CD4-positive, alpha-beta memory T cell (primary cell): ENCODE measurements around the gene CHMP1A. TPM values are rescaled to one million over a fixed set of nuclear protein-coding genes. Genes with fewer than 3 reads are reported as not detected.
"Not testable (repeated sequence)": the region's sequence is repeated elsewhere in the genome, so short reads cannot be mapped to it uniquely, and the experiment has no call there.

Experiments
- CTCF ChIA-PET: fragments of 350-600 bp; sonication (Branson Sonifier 250); formaldehyde crosslinking; loops from one replicate; lab custom pipeline; 2021; ENCODE audit warnings: inconsistent platforms; ENCODE audit not compliant: partially characterized antibody; lab: Charles Lee
- POLR2A ChIA-PET: fragments of 350-600 bp; sonication (Branson Sonifier 250); formaldehyde crosslinking; loops from one replicate; lab custom pipeline; 2021; ENCODE audit not compliant: partially characterized antibody; lab: Charles Lee
- DNase-seq, 5 donors: peaks; one replicate each; pipeline versions ENCODE4 v3.0.0 to v3.0.0-alpha.2; 2020 to 2022; ENCODE audit warnings: mixed read lengths in 1 of 5
- H3K27ac ChIP-seq: one replicate; pipeline ENCODE4 v1.7.0; 2013; ENCODE audit warnings: low read depth, low read length
- H3K27me3 ChIP-seq: 2 replicates; pipeline ENCODE4 v1.7.0; 2013; ENCODE audit warnings: mild to moderate bottlenecking, low read length, moderate library complexity; ENCODE audit not compliant: insufficient read depth
- H3K36me3 ChIP-seq: 2 replicates; pipeline ENCODE4 v1.7.0; 2013; ENCODE audit warnings: mild to moderate bottlenecking, low read length, moderate library complexity; ENCODE audit not compliant: insufficient read depth
- H3K4me1 ChIP-seq: 2 replicates; pipeline ENCODE4 v1.7.0; 2013; ENCODE audit warnings: mild to moderate bottlenecking, low read length, moderate library complexity; ENCODE audit not compliant: insufficient read depth
- H3K4me3 ChIP-seq, 2 donors: one replicate each; pipeline ENCODE4 v1.7.0; 2013; ENCODE audit warnings: low read length in 2 of 2, mild to moderate bottlenecking in 1 of 2
- H3K9me3 ChIP-seq, 2 donors: one replicate each; pipeline ENCODE4 v1.7.0; 2013; ENCODE audit warnings: low read length in 2 of 2, control low read depth in 1 of 2; ENCODE audit not compliant: control insufficient read depth in 1 of 2
- H3K27ac Mint-ChIP-seq, 7 donors: one replicate each; pipeline ENCODE4 v1.8.0; 2020 to 2021; ENCODE audit warnings: mixed read lengths in 7 of 7, mild to moderate bottlenecking in 6 of 7, inconsistent platforms in 3 of 7, moderate library complexity in 3 of 7
- H3K27me3 Mint-ChIP-seq, 2 donors: one replicate each; pipeline ENCODE4 v1.8.0; 2020 to 2021; ENCODE audit warnings: mixed read lengths in 2 of 2
- H3K36me3 Mint-ChIP-seq, 2 donors: one replicate each; pipeline ENCODE4 v1.8.0; 2020 to 2021; ENCODE audit warnings: mixed read lengths in 2 of 2, inconsistent platforms in 1 of 2, mild to moderate bottlenecking in 1 of 2
- H3K4me1 Mint-ChIP-seq, 4 donors: one replicate each; pipeline ENCODE4 v1.8.0; 2020 to 2021; ENCODE audit warnings: mixed read lengths in 4 of 4, mild to moderate bottlenecking in 1 of 4
- H3K4me3 Mint-ChIP-seq, 8 donors: one replicate each; pipeline ENCODE4 v1.8.0; 2020 to 2021; ENCODE audit warnings: mixed read lengths in 8 of 8, mild to moderate bottlenecking in 7 of 8, moderate library complexity in 6 of 8, inconsistent platforms in 3 of 8
- H3K9me3 Mint-ChIP-seq, 8 donors: one replicate each; pipeline ENCODE4 v1.8.0; 2020 to 2021; ENCODE audit warnings: mixed read lengths in 8 of 8, mild to moderate bottlenecking in 5 of 8, inconsistent platforms in 3 of 8, moderate library complexity in 1 of 8
- intact Hi-C: fragments of 100-400 bp; cut with micrococcal nuclease; formaldehyde crosslinking; loops from one replicate; pipeline ENCODE4 v1.15.1; 2023
- polyA plus RNA-seq, 2 donors: library from polyadenylated mRNA; unstranded; fragments of 300-500 nt; fragmentation: Illumina TruSeq; gene quantifications; one replicate each; pipeline ENCODE4 v1.2.3, GENCODE V29; 2021
- total RNA-seq, 2 experiments: library from RNA; stranded (reverse); gene quantifications; one replicate each; pipeline ENCODE4 v1.2.3, GENCODE V29; 2021

The CHMP1A gene
- total and polyA plus RNA-seq, 4 experiments from 2014 or later, result 66.5 to 88.9 (median 80.6) TPM

DNA sequence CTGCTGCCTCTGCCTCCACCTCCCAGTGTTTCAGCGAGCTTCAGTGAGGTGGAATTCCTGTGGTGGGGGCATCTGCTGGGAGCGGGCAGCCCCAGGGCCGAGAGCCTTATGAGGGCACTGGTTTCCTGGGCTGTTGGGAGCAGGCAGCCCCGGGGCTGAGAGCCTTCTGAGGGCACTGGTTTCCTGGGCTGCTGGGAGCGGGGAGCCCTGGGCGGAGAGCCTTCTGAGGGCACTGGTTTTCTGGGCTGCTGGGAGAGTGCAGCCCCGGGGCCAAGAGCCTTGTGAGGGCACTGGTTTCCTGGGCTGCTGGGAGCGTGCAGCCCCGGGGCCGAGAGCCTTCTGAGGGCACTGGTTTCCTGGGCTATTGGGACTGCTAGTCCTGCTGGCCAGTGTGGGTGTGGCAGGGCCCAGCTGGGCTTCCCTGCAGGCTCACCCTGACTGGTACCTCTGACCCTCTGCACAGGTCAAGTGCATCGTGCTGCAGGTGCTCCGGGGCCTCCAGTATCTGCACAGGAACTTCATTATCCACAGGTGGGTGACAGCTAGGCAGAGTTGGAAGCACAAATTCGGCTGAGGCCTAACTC lies 34.6 kb upstream of the CHMP1A start:
- DNase-seq, result no peak
- POLR2A ChIA-PET, result no interaction called here
- Mint-ChIP-seq H3K4me3 (no peak overlapping the region), H3K9me3 (no peaks in the 10 kb centered on the region), H3K4me1 (peaks cover 7 to 33% (median 12%) of the 10 kb centered on the region in 4 donors), H3K27ac (no peak overlapping the region), H3K27me3 (no peaks in the 10 kb centered on the region), H3K36me3 (peaks cover 11 to 29% of the 10 kb centered on the region in 2 donors)
- intact Hi-C loops, result no loop called here
- Histone ChIP-seq H3K27ac (no peak overlapping the region), H3K27me3 (no peaks in the 10 kb centered on the region), H3K4me3 (no peak overlapping the region), H3K4me1 (peaks cover 21% of the 10 kb centered on the region), H3K9me3 (no peaks in the 10 kb centered on the region), H3K36me3 (peaks cover 20% of the 10 kb centered on the region)
- CTCF ChIA-PET, result interaction anchor here (4.0 kb wide), 1 partner anchor 8 kb away, joined by 14 read pairs; no protein-coding TSS in a partner anchor

DNA sequence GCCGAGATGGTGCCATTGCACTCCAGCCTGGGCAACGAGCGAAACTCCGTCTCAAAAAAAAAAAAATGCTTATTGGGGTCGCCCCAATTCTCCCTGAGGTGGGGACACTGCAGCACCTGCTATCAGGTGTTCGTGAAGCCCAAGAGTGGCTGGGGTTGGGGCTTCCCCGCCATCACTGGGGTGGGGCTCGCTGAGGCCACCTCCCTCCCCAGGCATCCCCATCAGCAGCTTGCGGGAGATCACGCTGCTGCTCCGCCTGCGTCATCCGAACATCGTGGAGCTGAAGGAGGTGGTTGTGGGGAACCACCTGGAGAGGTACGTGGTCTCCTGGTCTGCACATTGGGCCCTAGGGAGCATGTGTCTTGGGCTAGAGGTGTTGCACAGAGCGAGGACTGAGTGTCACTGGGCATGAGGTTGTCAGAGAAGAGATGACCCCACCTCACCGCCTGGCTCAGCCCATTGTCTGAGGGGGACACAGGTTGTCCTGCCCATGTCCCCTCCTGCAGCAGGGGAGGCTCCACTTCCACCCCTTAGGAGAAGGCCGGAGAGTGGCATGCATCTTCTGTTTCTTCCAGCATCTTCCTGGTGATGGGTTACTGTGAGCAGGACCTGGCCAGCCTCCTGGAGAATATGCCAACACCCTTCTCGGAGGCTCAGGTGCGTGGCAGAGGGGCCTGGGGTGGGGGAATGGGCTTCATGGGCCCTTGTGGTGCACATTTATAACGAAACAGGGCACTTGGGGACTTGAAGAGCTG lies 33.9 kb upstream of the CHMP1A start:
- ChIA-PET CTCF (interaction anchor here (4.0 kb wide), 1 partner anchor 8 kb away, joined by 14 read pairs; no protein-coding TSS in a partner anchor), POLR2A (no interaction called here)
- no peak for DNase-seq
- H3K4me1 Mint-ChIP-seq, result peaks cover 5 to 31% (median 12%) of the 10 kb centered on the region in 4 donors
- Histone ChIP-seq H3K27ac (no peak overlapping the region), H3K4me1 (peaks cover 16% of the 10 kb centered on the region), H3K4me3 (no peak overlapping the region), H3K27me3 (no peaks in the 10 kb centered on the region), H3K36me3 (peaks cover 20% of the 10 kb centered on the region), H3K9me3 (no peaks in the 10 kb centered on the region)
- H3K9me3 Mint-ChIP-seq, result no peaks in the 10 kb centered on the region
- H3K27ac Mint-ChIP-seq, result no peak overlapping the region
- peaks cover 11 to 30% of the 10 kb centered on the region in 2 donors for H3K36me3 Mint-ChIP-seq
- H3K27me3 Mint-ChIP-seq, result no peaks in the 10 kb centered on the region
- no peak overlapping the region for H3K4me3 Mint-ChIP-seq
- intact Hi-C loops, result no loop called here

DNA sequence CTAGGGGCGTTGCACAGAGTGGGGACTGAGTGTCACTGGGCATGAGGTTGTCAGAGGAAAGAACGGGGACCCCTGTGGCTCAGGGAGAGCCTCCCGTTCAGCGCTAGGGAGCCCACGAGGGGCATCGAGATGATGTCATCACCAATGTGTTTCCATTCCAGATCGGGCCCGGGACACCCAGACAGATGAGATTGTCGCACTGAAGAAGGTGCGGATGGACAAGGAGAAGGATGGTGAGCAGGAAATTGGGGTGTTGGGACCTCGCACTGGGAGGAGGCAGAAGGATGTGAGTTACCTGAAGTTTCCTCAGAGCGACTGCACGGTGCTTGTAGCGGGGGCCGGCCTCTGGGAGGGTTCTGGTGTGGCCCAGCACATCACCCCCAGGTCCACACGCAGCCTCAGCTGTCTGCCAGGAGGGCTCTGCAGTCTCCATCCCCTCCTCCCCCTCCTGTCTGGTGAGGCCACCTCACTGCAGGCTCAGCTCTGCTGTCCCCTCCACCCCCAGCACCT lies 32.9 kb upstream of the CHMP1A start:
- no peak overlapping the region for H3K4me3 ChIP-seq
- H3K27ac ChIP-seq, result no peak overlapping the region
- no peaks in the 10 kb centered on the region for H3K27me3 ChIP-seq
- Mint-ChIP-seq H3K27ac (no peak overlapping the region), H3K4me3 (no peak overlapping the region), H3K9me3 (no peaks in the 10 kb centered on the region), H3K27me3 (no peaks in the 10 kb centered on the region), H3K36me3 (peaks cover 11 to 30% of the 10 kb centered on the region in 2 donors), H3K4me1 (peaks cover 9 to 27% (median 13%) of the 10 kb centered on the region in 4 donors)
- H3K9me3 ChIP-seq, result no peaks in the 10 kb centered on the region
- POLR2A ChIA-PET, result interaction anchor here (2.0 kb wide), 1 partner anchor 10 kb away, joined by 5 read pairs; no protein-coding TSS in a partner anchor
- H3K4me1 ChIP-seq, result peaks cover 14% of the 10 kb centered on the region
- CTCF ChIA-PET, result interaction anchor here (4.0 kb wide), 1 partner anchor 9 kb away, joined by 14 read pairs; no protein-coding TSS in a partner anchor
- DNase-seq, result no peak
- intact Hi-C loops, result no loop called here
- peaks cover 20% of the 10 kb centered on the region for H3K36me3 ChIP-seq

DNA sequence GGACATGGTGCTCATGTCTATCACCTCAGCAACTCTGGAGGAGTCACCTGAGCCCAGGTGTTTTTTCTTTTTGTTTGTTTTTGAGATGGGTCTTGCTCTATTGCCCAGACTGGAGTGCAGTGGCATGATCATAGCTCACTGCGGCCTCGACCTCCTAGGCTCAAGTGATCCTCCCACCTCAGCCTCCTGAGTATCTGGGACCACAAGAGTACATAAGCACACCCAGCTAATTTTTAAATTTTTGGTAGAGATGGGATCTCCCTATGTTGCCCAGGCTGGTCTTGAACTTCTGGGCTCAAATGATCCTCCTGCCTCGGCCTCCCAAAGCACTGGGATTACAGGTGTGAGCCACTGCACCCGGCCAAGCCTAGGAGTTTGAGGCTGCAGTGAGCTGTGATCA lies 32.1 kb upstream of the CHMP1A start:
- Histone ChIP-seq H3K4me1 (peaks cover 14% of the 10 kb centered on the region), H3K36me3 (peaks cover 20% of the 10 kb centered on the region)
- H3K4me1 Mint-ChIP-seq, result peaks cover 9 to 25% (median 13%) of the 10 kb centered on the region in 4 donors
- H3K27me3 Mint-ChIP-seq, H3K9me3 Mint-ChIP-seq, H3K4me3 ChIP-seq, H3K27me3 ChIP-seq, H3K9me3 ChIP-seq, H3K27ac ChIP-seq, H3K4me3 Mint-ChIP-seq, DNase-seq, intact Hi-C loops: not testable (repeated sequence)
- peaks cover 11 to 27% of the 10 kb centered on the region in 2 donors for H3K36me3 Mint-ChIP-seq
- CTCF ChIA-PET, result interaction anchor here (4.0 kb wide), 1 partner anchor 10 kb away, joined by 14 read pairs; no protein-coding TSS in a partner anchor
- H3K27ac Mint-ChIP-seq, result peak overlapping the region in 1 of 7 donors; percentile 23
- POLR2A ChIA-PET, result interaction anchor here (2.0 kb wide), 1 partner anchor 10 kb away, joined by 5 read pairs; no protein-coding TSS in a partner anchor

DNA sequence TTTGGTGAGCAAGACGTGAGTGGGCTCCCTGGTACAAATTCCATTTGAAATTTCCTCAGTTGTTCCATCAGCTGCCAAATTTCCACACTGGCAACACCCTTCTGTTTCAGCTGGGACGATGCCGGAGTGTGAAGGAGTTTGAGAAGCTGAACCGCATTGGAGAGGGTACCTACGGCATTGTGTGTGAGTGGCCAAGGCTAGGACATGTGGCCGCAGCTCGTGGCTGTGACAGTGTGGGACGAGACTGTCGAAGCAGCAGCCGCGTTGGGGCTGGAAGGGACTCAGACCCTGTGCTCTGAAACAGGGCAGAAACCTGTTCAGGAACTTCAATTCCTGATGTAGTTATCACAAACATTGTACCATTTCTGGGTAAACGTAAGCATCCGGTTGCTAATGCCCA lies 31.6 kb upstream of the CHMP1A start:
- Mint-ChIP-seq H3K9me3 (no peaks in the 10 kb centered on the region), H3K4me1 (peaks cover 9 to 25% (median 13%) of the 10 kb centered on the region in 4 donors), H3K4me3 (no peak overlapping the region), H3K27me3 (no peaks in the 10 kb centered on the region), H3K36me3 (peaks cover 11 to 27% of the 10 kb centered on the region in 2 donors), H3K27ac (no peak overlapping the region)
- ChIA-PET POLR2A (interaction anchor here (2.0 kb wide), 1 partner anchor 11 kb away, joined by 5 read pairs; no protein-coding TSS in a partner anchor), CTCF (interaction anchor here (4.0 kb wide), 1 partner anchor 10 kb away, joined by 14 read pairs; no protein-coding TSS in a partner anchor)
- no peaks in the 10 kb centered on the region for H3K27me3 ChIP-seq
- H3K27ac ChIP-seq, result no peak overlapping the region
- peaks cover 20% of the 10 kb centered on the region for H3K36me3 ChIP-seq
- no peaks in the 10 kb centered on the region for H3K9me3 ChIP-seq
- no peak for DNase-seq
- intact Hi-C loops, result no loop called here
- peaks cover 14% of the 10 kb centered on the region for H3K4me1 ChIP-seq
- H3K4me3 ChIP-seq, result no peak overlapping the region

DNA sequence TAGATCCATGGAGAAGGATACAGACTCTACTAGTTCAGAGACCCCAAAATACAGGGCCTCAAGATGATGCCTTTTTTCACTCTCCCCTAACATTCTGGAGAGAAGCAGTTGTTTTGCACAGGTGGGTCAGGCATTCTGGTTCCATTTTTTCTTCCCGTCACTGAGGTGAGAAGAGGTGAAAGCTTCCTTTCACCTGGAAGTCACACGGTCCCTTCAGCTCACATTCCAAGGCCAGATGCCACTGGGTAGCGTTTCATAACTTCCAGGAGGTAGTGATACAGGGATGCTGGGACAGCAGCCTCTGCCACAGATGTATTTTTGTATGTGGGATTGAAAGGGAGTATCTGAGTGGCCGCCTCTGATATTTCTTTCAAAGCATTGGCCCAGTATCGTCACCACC lies 30.9 kb upstream of the CHMP1A start:
- POLR2A ChIA-PET, result interaction anchor here (0.5 kb wide), 1 partner anchor 185 kb away, joined by 3 read pairs; the partner anchor contains the start of gene TCF25
- no peaks in the 10 kb centered on the region for H3K27me3 Mint-ChIP-seq
- peaks cover 9 to 25% (median 13%) of the 10 kb centered on the region in 4 donors for H3K4me1 Mint-ChIP-seq
- no peaks in the 10 kb centered on the region for H3K9me3 Mint-ChIP-seq
- H3K4me3 Mint-ChIP-seq, result peak overlapping the region in 7 of 8 donors; percentile 44 to 84 (median 74)
- CTCF ChIA-PET, result interaction anchor here (0.7 kb wide), 1 partner anchor 12 kb away, joined by 3 read pairs; no protein-coding TSS in a partner anchor
- Histone ChIP-seq H3K27me3 (no peaks in the 10 kb centered on the region), H3K4me1 (peaks cover 14% of the 10 kb centered on the region), H3K4me3 (no peak overlapping the region), H3K27ac (no peak overlapping the region), H3K36me3 (peaks cover 18% of the 10 kb centered on the region), H3K9me3 (no peaks in the 10 kb centered on the region)
- intact Hi-C loops, result no loop called here
- peaks cover 7 to 20% of the 10 kb centered on the region in 2 donors for H3K36me3 Mint-ChIP-seq
- DNase-seq, result no peak
- H3K27ac Mint-ChIP-seq, result peak overlapping the region in 3 of 7 donors; percentile 8 to 84 (median 48)
